Adrenal gland (tissue), 5 donors: ENCODE measurements around the gene DDAH2.

Experiments used
- POLR2A ChIP-seq, 2 donors: fragments of 450-650 bp; IDR thresholded peaks; one replicate each; pipeline ENCODE4 v1.6.1; 2017; ENCODE audit warnings: antibody characterized with exemption in 2 of 2, mild to moderate bottlenecking in 2 of 2, moderate library complexity in 1 of 2
- TF ChIP-seq, protein P1 (sequence below), 6 experiments: fragments of 450-650 bp in 4 of 6; fragments of 200-600 bp in 2 of 6; sonication (generic) in 1 of 6; IDR thresholded peaks; 1 replicate in 5 of 6; 2 replicates in 1 of 6; pipeline versions ENCODE4 v1.5.1 to v1.8.0; 2016 to 2021; ENCODE audit warnings: antibody characterized with exemption in 6 of 6, mild to moderate bottlenecking in 2 of 6, moderate library complexity in 1 of 6
- donor health status: DM: no; HTN: no; CAD: no.

DNA sequence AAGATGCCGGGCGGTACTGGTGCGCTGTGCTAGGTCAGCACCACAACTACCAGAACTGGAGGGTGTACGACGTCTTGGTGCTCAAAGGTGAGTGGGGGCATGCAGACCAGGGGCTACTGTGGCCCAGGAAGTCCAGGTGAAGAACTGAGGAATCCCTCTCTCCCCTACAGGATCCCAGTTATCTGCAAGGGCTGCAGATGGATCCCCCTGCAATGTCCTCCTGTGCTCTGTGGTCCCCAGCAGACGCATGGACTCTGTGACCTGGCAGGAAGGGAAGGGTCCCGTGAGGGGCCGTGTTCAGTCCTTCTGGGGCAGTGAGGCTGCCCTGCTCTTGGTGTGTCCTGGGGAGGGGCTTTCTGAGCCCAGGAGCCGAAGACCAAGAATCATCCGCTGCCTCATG, 21.4 kb downstream of the DDAH2 start:
- TF ChIP-seq, protein P1, sequence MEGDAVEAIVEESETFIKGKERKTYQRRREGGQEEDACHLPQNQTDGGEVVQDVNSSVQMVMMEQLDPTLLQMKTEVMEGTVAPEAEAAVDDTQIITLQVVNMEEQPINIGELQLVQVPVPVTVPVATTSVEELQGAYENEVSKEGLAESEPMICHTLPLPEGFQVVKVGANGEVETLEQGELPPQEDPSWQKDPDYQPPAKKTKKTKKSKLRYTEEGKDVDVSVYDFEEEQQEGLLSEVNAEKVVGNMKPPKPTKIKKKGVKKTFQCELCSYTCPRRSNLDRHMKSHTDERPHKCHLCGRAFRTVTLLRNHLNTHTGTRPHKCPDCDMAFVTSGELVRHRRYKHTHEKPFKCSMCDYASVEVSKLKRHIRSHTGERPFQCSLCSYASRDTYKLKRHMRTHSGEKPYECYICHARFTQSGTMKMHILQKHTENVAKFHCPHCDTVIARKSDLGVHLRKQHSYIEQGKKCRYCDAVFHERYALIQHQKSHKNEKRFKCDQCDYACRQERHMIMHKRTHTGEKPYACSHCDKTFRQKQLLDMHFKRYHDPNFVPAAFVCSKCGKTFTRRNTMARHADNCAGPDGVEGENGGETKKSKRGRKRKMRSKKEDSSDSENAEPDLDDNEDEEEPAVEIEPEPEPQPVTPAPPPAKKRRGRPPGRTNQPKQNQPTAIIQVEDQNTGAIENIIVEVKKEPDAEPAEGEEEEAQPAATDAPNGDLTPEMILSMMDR (IDR thresholded peaks at IDR 0.05): no peak
- TF ChIP-seq POLR2A (IDR thresholded peaks at IDR 0.05): no peak
